SK-N-SH (cell line): ENCODE results near the gene DUSP5. TPM values are rescaled to one million over a fixed set of nuclear protein-coding genes. Genes with fewer than 3 reads are reported as not detected.

ENCODE experiments used
- CTCF ChIA-PET: fragments of 300-600, 350-600 bp; formaldehyde crosslinking; extraction: SDS; loops from one replicate; lab custom pipeline; 2021; lab: Yijun Ruan, JAX
- POLR2A ChIA-PET: fragments of 350-600 bp; sonication (Branson Sonifier 250); formaldehyde crosslinking; extraction: SDS; loops from one replicate; lab custom pipeline; 2020; ENCODE audit warnings: antibody characterized with exemption, inconsistent platforms; lab: Yijun Ruan, JAX
- DNase-seq: peaks from one replicate; pipeline ENCODE4 v3.0.0; 2012
- H2AFZ ChIP-seq: fragments of 200-600 bp; sonication (generic); 2 replicates; pipeline ENCODE4 v1.8.1; 2016; ENCODE audit warnings: antibody characterized with exemption, mild to moderate bottlenecking, low read depth
- H3F3A ChIP-seq: fragments of 200-600 bp; sonication (generic); replicated peaks from 2 replicates; pipeline ENCODE3; 2016; ENCODE audit warnings: antibody characterized with exemption, mild to moderate bottlenecking; ENCODE audit not compliant: insufficient read depth
- H3K27ac ChIP-seq, 2 experiments: fragments of 200-500 bp in 1 of 2; fragments of 200-600 bp in 1 of 2; sonication (Bioruptor generic) in 1 of 2; sonication (generic), shearing (Covaris generic) in 1 of 2; 2 replicates each; pipeline versions ENCODE4 v1.5.1 to v1.6.1; 2014 to 2016; ENCODE audit warnings: low read depth in 2 of 2, inconsistent platforms in 1 of 2, low read length in 1 of 2, mild to moderate bottlenecking in 1 of 2, mixed read lengths in 1 of 2
- H3K27me3 ChIP-seq: fragments of 200-600 bp; sonication (generic), shearing (Covaris generic); 2 replicates; pipeline ENCODE4 v1.6.1; 2016; ENCODE audit warnings: mixed run types; ENCODE audit not compliant: insufficient read depth
- H3K36me3 ChIP-seq, 2 experiments: fragments of 200-500 bp in 1 of 2; fragments of 200-600 bp in 1 of 2; sonication (Bioruptor generic) in 1 of 2; sonication (generic) in 1 of 2; replicated peaks in 1 of 2; 2 replicates each; pipeline versions ENCODE3 to v1.5.1; 2014 to 2016; ENCODE audit warnings: low read length in 1 of 2, mild to moderate bottlenecking in 1 of 2; ENCODE audit not compliant: insufficient read depth in 2 of 2, control insufficient read depth in 1 of 2
- H3K4me1 ChIP-seq, 2 experiments: fragments of 200-500 bp in 1 of 2; fragments of 200-600 bp in 1 of 2; sonication (Bioruptor generic) in 1 of 2; sonication (generic), shearing (Covaris generic) in 1 of 2; 2 replicates each; pipeline versions ENCODE4 v1.5.1 to v1.6.1; 2014 to 2016; ENCODE audit warnings: low read depth in 1 of 2, low read length in 1 of 2, mixed run types in 1 of 2; ENCODE audit not compliant: insufficient read depth in 2 of 2, control insufficient read depth in 1 of 2
- H3K4me2 ChIP-seq: fragments of 200-600 bp; sonication (generic), shearing (Covaris generic); 2 replicates; pipeline ENCODE4 v1.6.1; 2017; ENCODE audit warnings: mixed run types
- H3K4me3 ChIP-seq, 2 experiments: fragments of 200-500 bp in 1 of 2; fragments of 200-600 bp in 1 of 2; sonication (Bioruptor generic) in 1 of 2; sonication (generic), shearing (Covaris generic) in 1 of 2; 2 replicates each; pipeline versions ENCODE4 v1.5.1 to v1.8.1; 2014 to 2016; ENCODE audit warnings: low read depth in 2 of 2, inconsistent platforms in 1 of 2, low read length in 1 of 2, mild to moderate bottlenecking in 1 of 2, mixed read lengths in 1 of 2, moderate library complexity in 1 of 2
- H3K79me2 ChIP-seq: fragments of 200-600 bp; sonication (generic); 2 replicates; pipeline ENCODE4 v1.8.1; 2017; ENCODE audit warnings: mild to moderate bottlenecking; ENCODE audit not compliant: insufficient read depth
- H3K9ac ChIP-seq: fragments of 200-600 bp; sonication (generic); 2 replicates; pipeline ENCODE4 v1.6.1; 2017; ENCODE audit warnings: mixed run types
- H3K9me2 ChIP-seq: fragments of 200-600 bp; sonication (generic); 2 replicates; pipeline ENCODE4 v1.6.1; 2017; ENCODE audit warnings: mixed run types
- H3K9me3 ChIP-seq: fragments of 200-600 bp; sonication (generic); 2 replicates; pipeline ENCODE4 v1.6.1; 2017; ENCODE audit warnings: mixed run types, mild to moderate bottlenecking, moderate library complexity
- H4K20me1 ChIP-seq: fragments of 200-600 bp; sonication (generic); 2 replicates; pipeline ENCODE4 v1.6.1; 2017; ENCODE audit warnings: mild to moderate bottlenecking, mixed run types; ENCODE audit not compliant: insufficient read depth
- CTCF ChIP-seq: fragments of 200-600 bp; sonication (generic); IDR thresholded peaks from 2 replicates; pipeline ENCODE4 v1.6.1; 2017; ENCODE audit warnings: antibody characterized with exemption, mild to moderate bottlenecking, moderate library complexity
- FOSL2 ChIP-seq: IDR thresholded peaks from 2 replicates; pipeline ENCODE4 v1.4.0; 2012; ENCODE audit warnings: low read depth, mild to moderate bottlenecking, moderate library complexity, borderline replicate concordance
- JUND ChIP-seq: IDR thresholded peaks from 2 replicates; pipeline ENCODE4 v1.4.0; 2012
- MXI1 ChIP-seq: IDR thresholded peaks from 2 replicates; pipeline ENCODE4 v1.6.1; 2012; ENCODE audit warnings: mild to moderate bottlenecking, low read depth, low read length, improper control_type of control experiment
- NFIC ChIP-seq: IDR thresholded peaks from 2 replicates; pipeline ENCODE4 v1.4.0; 2012; ENCODE audit warnings: borderline replicate concordance
- RFX5 ChIP-seq: IDR thresholded peaks from 2 replicates; pipeline ENCODE4 v1.6.1; 2012; ENCODE audit warnings: mild to moderate bottlenecking, improper control_type of control experiment, low read length
- RXRA ChIP-seq: IDR thresholded peaks from 2 replicates; pipeline ENCODE4 v1.4.0; 2012; ENCODE audit warnings: low read depth, mild to moderate bottlenecking, borderline replicate concordance
- SMC3 ChIP-seq: IDR thresholded peaks from 2 replicates; pipeline ENCODE4 v1.6.1; 2012; ENCODE audit warnings: low read depth, low read length, improper control_type of control experiment
- TAF1 ChIP-seq: IDR thresholded peaks from 2 replicates; pipeline ENCODE4 v1.6.1; 2012; ENCODE audit warnings: low read depth, mild to moderate bottlenecking, low read length, moderate library complexity, borderline replicate concordance
- USF2 ChIP-seq: fragments of 150-350 bp; IDR thresholded peaks from 2 replicates; pipeline ENCODE4 v1.6.1; 2017; ENCODE audit warnings: antibody characterized with exemption, low read length, low read depth, borderline replicate concordance
- YY1 ChIP-seq: IDR thresholded peaks from 2 replicates; pipeline ENCODE4 v1.4.0; 2012; ENCODE audit warnings: low read depth, mild to moderate bottlenecking
- WGBS: methylation state at CpG from one replicate; pipeline ENCODE4 v1.1.6; 2017; ENCODE audit warnings: low lambda C conversion rate; 5-methylcytosine and 5-hydroxymethylcytosine counted together
- polyA plus RNA-seq, 3 experiments: library from polyadenylated mRNA; depleted of rRNA; stranded (reverse); fragments of >200 nt; gene quantifications; 2 replicates each; pipeline ENCODE4 v1.2.3, GENCODE V29; 2012
- TF ChIP-seq, protein P1 (sequence below): IDR thresholded peaks from 2 replicates; pipeline ENCODE4 v1.6.1; 2012; ENCODE audit warnings: mild to moderate bottlenecking, low read depth, low read length, moderate library complexity
- TF ChIP-seq, protein P2 (sequence below): IDR thresholded peaks from 2 replicates; pipeline ENCODE4 v1.4.0; 2012; ENCODE audit warnings: low read depth
- TF ChIP-seq, protein P3 (sequence below): IDR thresholded peaks from 2 replicates; pipeline ENCODE4 v1.4.0; 2012; ENCODE audit warnings: low read depth, borderline replicate concordance
- TF ChIP-seq, protein P4 (sequence below): fragments of 150-350 bp; IDR thresholded peaks from 2 replicates; pipeline ENCODE4 v1.6.1; 2016; ENCODE audit warnings: mild to moderate bottlenecking, low read depth, low read length

DUSP5 gene
- polyA plus RNA-seq, 1 of the 3 experiments (the other 2 are of a cell fraction): 52.0 TPM

DNA sequence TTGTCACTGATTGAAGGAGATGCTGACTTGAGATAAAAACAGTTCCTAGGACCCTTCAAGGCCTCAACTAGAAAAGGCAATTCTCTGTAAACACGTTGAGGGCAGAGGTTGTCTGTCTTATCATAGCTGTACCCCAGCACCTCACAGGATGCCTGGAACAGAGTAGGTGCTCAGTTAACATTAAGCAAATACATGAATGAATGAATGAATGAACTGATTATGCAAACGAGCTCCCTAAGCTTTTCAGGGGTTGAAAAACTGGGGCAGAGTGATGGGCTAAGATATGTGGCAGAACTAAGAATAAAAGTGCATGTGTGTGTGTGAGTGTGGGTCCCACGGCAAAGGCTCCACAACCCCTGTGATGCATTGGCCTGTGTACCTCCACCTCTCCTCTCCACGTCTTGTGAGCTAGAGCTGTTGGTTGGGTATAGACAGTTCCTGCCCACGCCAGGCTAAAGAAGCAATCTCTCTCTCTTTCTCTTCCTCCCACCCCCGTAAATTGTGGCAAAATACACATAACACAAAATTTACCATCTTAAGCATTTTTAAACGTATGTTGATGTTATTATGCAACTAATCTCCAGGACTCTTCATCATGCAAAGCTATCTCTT, 48.9 kb downstream of the DUSP5 start:
- Histone ChIP-seq H3K36me3 (no peaks in the 10 kb centered on the region), H3K9me2 (no peaks in the 10 kb centered on the region), H3K4me2 (no peak overlapping the region), H4K20me1 (no peaks in the 10 kb centered on the region), H3K4me3 (no peak overlapping the region), H3K9me3 (no peaks in the 10 kb centered on the region), H3K79me2 (no peaks in the 10 kb centered on the region), H3K27ac (no peak overlapping the region), H3K9ac (no peak overlapping the region), H2AFZ (no peak overlapping the region), H3K4me1 (no peaks in the 10 kb centered on the region), H3K27me3 (no peaks in the 10 kb centered on the region), H3F3A (peaks cover 2% of the 10 kb centered on the region)
- CTCF ChIA-PET: interaction anchor here (0.6 to 9.6 kb wide), 32 partner anchors 9 to 347 kb away, joined by 3 to 112 read pairs (median 4); no protein-coding TSS in a partner anchor
- DNase-seq: no peak
- POLR2A ChIA-PET: interaction anchor here (0.8 kb wide), 1 partner anchor 242 kb away, joined by 3 read pairs; the partner anchor contains the start of gene SMNDC1
- TF ChIP-seq MXI1: no peak
- TF ChIP-seq TAF1: no peak
- TF ChIP-seq FOSL2: no peak
- no peak for TF ChIP-seq JUND
- TF ChIP-seq, protein P1, sequence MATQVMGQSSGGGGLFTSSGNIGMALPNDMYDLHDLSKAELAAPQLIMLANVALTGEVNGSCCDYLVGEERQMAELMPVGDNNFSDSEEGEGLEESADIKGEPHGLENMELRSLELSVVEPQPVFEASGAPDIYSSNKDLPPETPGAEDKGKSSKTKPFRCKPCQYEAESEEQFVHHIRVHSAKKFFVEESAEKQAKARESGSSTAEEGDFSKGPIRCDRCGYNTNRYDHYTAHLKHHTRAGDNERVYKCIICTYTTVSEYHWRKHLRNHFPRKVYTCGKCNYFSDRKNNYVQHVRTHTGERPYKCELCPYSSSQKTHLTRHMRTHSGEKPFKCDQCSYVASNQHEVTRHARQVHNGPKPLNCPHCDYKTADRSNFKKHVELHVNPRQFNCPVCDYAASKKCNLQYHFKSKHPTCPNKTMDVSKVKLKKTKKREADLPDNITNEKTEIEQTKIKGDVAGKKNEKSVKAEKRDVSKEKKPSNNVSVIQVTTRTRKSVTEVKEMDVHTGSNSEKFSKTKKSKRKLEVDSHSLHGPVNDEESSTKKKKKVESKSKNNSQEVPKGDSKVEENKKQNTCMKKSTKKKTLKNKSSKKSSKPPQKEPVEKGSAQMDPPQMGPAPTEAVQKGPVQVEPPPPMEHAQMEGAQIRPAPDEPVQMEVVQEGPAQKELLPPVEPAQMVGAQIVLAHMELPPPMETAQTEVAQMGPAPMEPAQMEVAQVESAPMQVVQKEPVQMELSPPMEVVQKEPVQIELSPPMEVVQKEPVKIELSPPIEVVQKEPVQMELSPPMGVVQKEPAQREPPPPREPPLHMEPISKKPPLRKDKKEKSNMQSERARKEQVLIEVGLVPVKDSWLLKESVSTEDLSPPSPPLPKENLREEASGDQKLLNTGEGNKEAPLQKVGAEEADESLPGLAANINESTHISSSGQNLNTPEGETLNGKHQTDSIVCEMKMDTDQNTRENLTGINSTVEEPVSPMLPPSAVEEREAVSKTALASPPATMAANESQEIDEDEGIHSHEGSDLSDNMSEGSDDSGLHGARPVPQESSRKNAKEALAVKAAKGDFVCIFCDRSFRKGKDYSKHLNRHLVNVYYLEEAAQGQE: no peak
- TF ChIP-seq SMC3: no peak
- no peak for TF ChIP-seq YY1
- TF ChIP-seq USF2: no peak
- TF ChIP-seq, protein P2, sequence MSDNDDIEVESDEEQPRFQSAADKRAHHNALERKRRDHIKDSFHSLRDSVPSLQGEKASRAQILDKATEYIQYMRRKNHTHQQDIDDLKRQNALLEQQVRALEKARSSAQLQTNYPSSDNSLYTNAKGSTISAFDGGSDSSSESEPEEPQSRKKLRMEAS: no peak
- no peak for TF ChIP-seq RXRA
- 80% methylated on average over 7 of the region's 7 CpGs for WGBS

- WGBS: 5% methylated on average over 8 of the region's 8 CpGs
- Histone ChIP-seq H3K4me3 (no peak overlapping the region), H3K9me2 (no peaks in the 10 kb centered on the region), H3K4me1 (no peaks in the 10 kb centered on the region), H3K9ac (no peak overlapping the region), H4K20me1 (no peaks in the 10 kb centered on the region), H3K4me2 (no peak overlapping the region), H3K27me3 (no peaks in the 10 kb centered on the region), H3K9me3 (no peaks in the 10 kb centered on the region), H2AFZ (peak overlapping the region; percentile 58; the same call in 1 of the 2 replicates), H3K79me2 (no peaks in the 10 kb centered on the region), H3K27ac (no peak overlapping the region), H3F3A (peaks cover 2% of the 10 kb centered on the region), H3K36me3 (no peaks in the 10 kb centered on the region)
- CTCF ChIA-PET: interaction anchor here (0.6 to 9.6 kb wide), 33 partner anchors 10 to 241 kb away, joined by 3 to 112 read pairs (median 4); partner anchors contain the start of gene SMNDC1
- peak; percentile 65 for DNase-seq
- POLR2A ChIA-PET: interaction anchor here (0.8 kb wide), 1 partner anchor 242 kb away, joined by 3 read pairs; the partner anchor contains the start of gene SMNDC1
- TF ChIP-seq YY1: 0 out of 2 replicates have a peak, but pooled peaks have one; percentile 16
- peak; percentile 91 for TF ChIP-seq SMC3
- 0 out of 2 replicates have a peak, but pooled peaks have one; percentile 44 for TF ChIP-seq RFX5
- TF ChIP-seq, protein P3, sequence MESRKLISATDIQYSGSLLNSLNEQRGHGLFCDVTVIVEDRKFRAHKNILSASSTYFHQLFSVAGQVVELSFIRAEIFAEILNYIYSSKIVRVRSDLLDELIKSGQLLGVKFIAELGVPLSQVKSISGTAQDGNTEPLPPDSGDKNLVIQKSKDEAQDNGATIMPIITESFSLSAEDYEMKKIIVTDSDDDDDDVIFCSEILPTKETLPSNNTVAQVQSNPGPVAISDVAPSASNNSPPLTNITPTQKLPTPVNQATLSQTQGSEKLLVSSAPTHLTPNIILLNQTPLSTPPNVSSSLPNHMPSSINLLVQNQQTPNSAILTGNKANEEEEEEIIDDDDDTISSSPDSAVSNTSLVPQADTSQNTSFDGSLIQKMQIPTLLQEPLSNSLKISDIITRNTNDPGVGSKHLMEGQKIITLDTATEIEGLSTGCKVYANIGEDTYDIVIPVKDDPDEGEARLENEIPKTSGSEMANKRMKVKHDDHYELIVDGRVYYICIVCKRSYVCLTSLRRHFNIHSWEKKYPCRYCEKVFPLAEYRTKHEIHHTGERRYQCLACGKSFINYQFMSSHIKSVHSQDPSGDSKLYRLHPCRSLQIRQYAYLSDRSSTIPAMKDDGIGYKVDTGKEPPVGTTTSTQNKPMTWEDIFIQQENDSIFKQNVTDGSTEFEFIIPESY: no peak
- TF ChIP-seq NFIC: peak; percentile 26; the same call in 1 of the 2 replicates
- peak; percentile 87 for TF ChIP-seq CTCF
- TF ChIP-seq, protein P4, sequence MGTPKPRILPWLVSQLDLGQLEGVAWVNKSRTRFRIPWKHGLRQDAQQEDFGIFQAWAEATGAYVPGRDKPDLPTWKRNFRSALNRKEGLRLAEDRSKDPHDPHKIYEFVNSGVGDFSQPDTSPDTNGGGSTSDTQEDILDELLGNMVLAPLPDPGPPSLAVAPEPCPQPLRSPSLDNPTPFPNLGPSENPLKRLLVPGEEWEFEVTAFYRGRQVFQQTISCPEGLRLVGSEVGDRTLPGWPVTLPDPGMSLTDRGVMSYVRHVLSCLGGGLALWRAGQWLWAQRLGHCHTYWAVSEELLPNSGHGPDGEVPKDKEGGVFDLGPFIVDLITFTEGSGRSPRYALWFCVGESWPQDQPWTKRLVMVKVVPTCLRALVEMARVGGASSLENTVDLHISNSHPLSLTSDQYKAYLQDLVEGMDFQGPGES: no peak
Measured at GRCh38 chr10:110547139-110547761, 49.5 kb downstream of the DUSP5 start.
